Activated naive CD4-positive, alpha-beta T cell treated with anti-CD3 and anti-CD28 coated beads for 36 hours (primary cell): ENCODE measurements around the gene WDR12. TPM values are rescaled to one million over a fixed set of nuclear protein-coding genes. Genes with fewer than 3 reads are reported as not detected.
"Not testable (repeated sequence)": the region's sequence is repeated elsewhere in the genome, so short reads cannot be mapped to it uniquely, and the experiment has no call there.

Source experiments
- CTCF ChIA-PET: fragments of 350-600 bp; sonication (Branson Sonifier 250); formaldehyde crosslinking; loops from one replicate; lab custom pipeline; 2021; ENCODE audit warnings: antibody characterized with exemption; lab: Charles Lee
- DNase-seq: peaks from one replicate; pipeline ENCODE4 v3.0.0-alpha.2; 2020
- H3K27ac Mint-ChIP-seq: one replicate; pipeline ENCODE4 v1.8.0; 2021; ENCODE audit warnings: mild to moderate bottlenecking, mixed read lengths
- H3K27me3 Mint-ChIP-seq: one replicate; pipeline ENCODE4 v1.8.0; 2021; ENCODE audit warnings: low read depth, mixed read lengths
- H3K36me3 Mint-ChIP-seq: one replicate; pipeline ENCODE4 v1.8.0; 2021; ENCODE audit warnings: low read depth, mixed read lengths
- H3K4me1 Mint-ChIP-seq: one replicate; pipeline ENCODE4 v1.8.0; 2021; ENCODE audit warnings: low read depth, mixed read lengths
- H3K4me3 Mint-ChIP-seq: one replicate; pipeline ENCODE4 v1.8.0; 2021; ENCODE audit warnings: mild to moderate bottlenecking, moderate library complexity, mixed read lengths
- H3K9me3 Mint-ChIP-seq: one replicate; pipeline ENCODE4 v1.8.0; 2021; ENCODE audit warnings: mixed read lengths
- intact Hi-C: fragments of 100-400 bp; cut with micrococcal nuclease; formaldehyde crosslinking; loops from one replicate; pipeline ENCODE4 v1.15.1; 2023
- total RNA-seq, 2 experiments: library from RNA; stranded (reverse); gene quantifications; one replicate each; pipeline ENCODE4 v1.2.3, GENCODE V29; 2021

Gene WDR12
- 10 to 100 TPM; 83.0 to 98.3 TPM for total RNA-seq

DNA sequence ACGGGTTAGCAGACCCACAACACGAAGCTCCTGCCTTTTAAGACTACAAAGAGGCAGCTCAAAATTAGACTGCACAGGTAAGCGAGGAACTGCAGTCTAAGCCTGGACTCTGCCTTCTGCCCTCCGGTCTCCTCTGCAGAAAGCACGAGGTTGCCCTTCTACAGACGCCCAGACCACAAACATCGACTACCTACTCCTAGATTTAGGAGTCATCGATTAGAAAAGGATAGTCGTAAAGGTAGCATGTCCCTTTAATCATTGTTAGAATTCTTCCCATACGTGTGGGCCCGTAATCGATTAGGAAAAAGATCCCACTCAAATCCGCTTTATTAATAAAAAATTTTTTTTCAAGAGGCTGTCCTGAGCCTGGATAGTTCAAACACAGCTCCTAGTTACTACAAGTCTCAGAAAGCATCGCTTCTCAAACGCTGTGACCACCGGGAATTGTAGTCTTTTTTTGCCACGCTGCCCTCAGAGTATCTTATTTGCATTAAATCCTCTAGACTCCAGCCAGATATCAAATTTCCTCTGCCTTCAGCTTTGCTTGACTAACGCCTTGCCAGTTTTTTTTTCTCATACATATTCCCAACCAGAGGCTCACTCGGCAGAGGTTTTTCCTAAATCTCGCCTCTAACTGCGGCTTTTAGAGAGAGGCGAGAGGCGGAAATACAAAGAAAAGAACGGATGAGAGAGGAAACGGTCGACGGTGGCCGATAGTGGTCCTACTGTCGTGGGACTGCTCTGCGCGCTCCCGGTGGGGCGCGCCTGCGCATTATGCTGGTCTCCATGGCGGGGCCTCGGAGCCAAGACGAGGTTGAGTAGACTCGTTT is at the start of gene WDR12, which contains the start of gene CARF:
Gene WDR12, minus strand, starts transcription at position 162 of the 830 bp plus-strand sequence. CDS start 197 bp downstream, outside the sequence.
Gene CARF, plus strand, starts transcription at position 764 of the 830 bp plus-strand sequence. CDS start 29,628 bp downstream, outside the sequence.
- Mint-ChIP-seq H3K36me3 (peaks cover 5% of the 10 kb centered on the region), H3K4me1 (peaks cover 32% of the 10 kb centered on the region), H3K27me3 (no peaks in the 10 kb centered on the region), H3K9me3 (no peaks in the 10 kb centered on the region), H3K27ac (peak within 1 kb of the TSS; percentile 94), H3K4me3 (peak within 1 kb of the TSS; percentile 87)
- CTCF ChIA-PET: interaction anchor here (1.1 to 1.9 kb wide), 3 partner anchors 41 to 323 kb away, joined by 3 to 8 read pairs (median 4); no protein-coding TSS in a partner anchor
- peak; percentile 95 for DNase-seq
- intact Hi-C loops: loop anchor here (1.0 to 10.0 kb wide), 12 partner anchors 40 to 1129 kb away; partner anchors contain the start of genes ABI2, ALS2, BMPR2 and FAM117B

- Mint-ChIP-seq H3K27me3 (no peaks in the 10 kb centered on the region), H3K4me1 (no peaks in the 10 kb centered on the region), H3K36me3 (peaks cover 3% of the 10 kb centered on the region), H3K4me3 (no peak overlapping the region), H3K9me3 (no peaks in the 10 kb centered on the region), H3K27ac (no peak overlapping the region)
- DNase-seq: no peak
- CTCF ChIA-PET: no interaction called here
- intact Hi-C loops: no loop called here
Measured at GRCh38 chr2:202960524-202960923, 49.1 kb upstream of the WDR12 start.

DNA sequence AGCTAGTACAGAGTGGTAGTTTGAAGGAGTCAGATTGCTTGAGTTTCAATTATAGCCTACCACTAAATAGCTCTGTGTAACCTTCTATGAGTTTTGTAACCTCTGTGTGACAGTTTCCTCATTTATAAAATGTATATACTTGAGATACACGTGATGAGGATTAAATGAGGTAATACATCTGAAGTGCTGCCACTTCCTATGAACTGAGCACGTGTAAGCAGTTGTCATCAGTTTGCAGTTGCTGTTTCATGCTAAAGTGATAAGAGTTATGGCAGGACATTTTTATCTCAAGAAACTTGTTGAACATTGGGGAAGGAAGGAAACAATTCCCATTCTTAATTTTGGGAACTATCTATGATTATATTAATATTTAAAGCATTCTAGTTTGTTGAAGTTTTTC is 39.1 kb upstream of the WDR12 start:
- no peaks in the 10 kb centered on the region for H3K27me3 Mint-ChIP-seq
- no peak for DNase-seq
- H3K4me1 Mint-ChIP-seq: no peaks in the 10 kb centered on the region
- H3K36me3 Mint-ChIP-seq: peaks cover 19% of the 10 kb centered on the region
- H3K9me3 Mint-ChIP-seq: peaks cover 14% of the 10 kb centered on the region
- CTCF ChIA-PET: interaction anchor here (0.8 kb wide), 1 partner anchor 13 kb away, joined by 3 read pairs; no protein-coding TSS in a partner anchor
- H3K27ac Mint-ChIP-seq: no peak overlapping the region
- intact Hi-C loops: no loop called here
- no peak overlapping the region for H3K4me3 Mint-ChIP-seq

GRCh38 chr2:202949333-202949732 is 37.9 kb upstream of the WDR12 start:
- H3K36me3 Mint-ChIP-seq: peaks cover 29% of the 10 kb centered on the region

GRCh38 chr2:202945497-202945896 is 34.0 kb upstream of the WDR12 start:
- Mint-ChIP-seq H3K4me3 (no peak overlapping the region), H3K36me3 (peaks cover 30% of the 10 kb centered on the region), H3K9me3 (peaks cover 21% of the 10 kb centered on the region), H3K27me3 (no peaks in the 10 kb centered on the region), H3K27ac (no peak overlapping the region), H3K4me1 (no peaks in the 10 kb centered on the region)
- intact Hi-C loops: no loop called here
- no peak for DNase-seq
- CTCF ChIA-PET: no interaction called here

More at GRCh38 chr2:202949333-202949732, 37.9 kb upstream of the WDR12 start:
- H3K27ac Mint-ChIP-seq, intact Hi-C loops, H3K4me3 Mint-ChIP-seq, DNase-seq, H3K4me1 Mint-ChIP-seq, H3K27me3 Mint-ChIP-seq: not testable (repeated sequence)
- H3K9me3 Mint-ChIP-seq: peaks cover 21% of the 10 kb centered on the region
- CTCF ChIA-PET: interaction anchor here (0.6 kb wide), 1 partner anchor 43 kb away, joined by 4 read pairs; no protein-coding TSS in a partner anchor

GRCh38 chr2:202944816-202945215 is 33.3 kb upstream of the WDR12 start:
- Mint-ChIP-seq H3K36me3 (peaks cover 32% of the 10 kb centered on the region), H3K4me1 (no peaks in the 10 kb centered on the region), H3K27me3 (no peaks in the 10 kb centered on the region), H3K9me3 (peaks cover 21% of the 10 kb centered on the region), H3K4me3 (no peak overlapping the region), H3K27ac (no peak overlapping the region)
- no peak for DNase-seq
- intact Hi-C loops: no loop called here
- CTCF ChIA-PET: no interaction called here

GRCh38 chr2:202944408-202944807 is 32.9 kb upstream of the WDR12 start:
- CTCF ChIA-PET: no interaction called here
- DNase-seq: no peak
- Mint-ChIP-seq H3K4me3 (no peak overlapping the region), H3K9me3 (peaks cover 21% of the 10 kb centered on the region), H3K4me1 (no peaks in the 10 kb centered on the region), H3K36me3 (peaks cover 32% of the 10 kb centered on the region), H3K27me3 (no peaks in the 10 kb centered on the region), H3K27ac (no peak overlapping the region)
- intact Hi-C loops: no loop called here

- CTCF ChIA-PET: interaction anchor here (0.6 kb wide), 1 partner anchor 82 kb away, joined by 3 read pairs; no protein-coding TSS in a partner anchor
- Mint-ChIP-seq H3K36me3 (peaks cover 32% of the 10 kb centered on the region), H3K27ac (no peak overlapping the region), H3K4me1 (no peaks in the 10 kb centered on the region), H3K9me3 (peaks cover 11% of the 10 kb centered on the region), H3K4me3 (no peak overlapping the region), H3K27me3 (no peaks in the 10 kb centered on the region)
- intact Hi-C loops: no loop called here
- DNase-seq: no peak
Measured at GRCh38 chr2:202941771-202942170, 30.3 kb upstream of the WDR12 start.

DNA sequence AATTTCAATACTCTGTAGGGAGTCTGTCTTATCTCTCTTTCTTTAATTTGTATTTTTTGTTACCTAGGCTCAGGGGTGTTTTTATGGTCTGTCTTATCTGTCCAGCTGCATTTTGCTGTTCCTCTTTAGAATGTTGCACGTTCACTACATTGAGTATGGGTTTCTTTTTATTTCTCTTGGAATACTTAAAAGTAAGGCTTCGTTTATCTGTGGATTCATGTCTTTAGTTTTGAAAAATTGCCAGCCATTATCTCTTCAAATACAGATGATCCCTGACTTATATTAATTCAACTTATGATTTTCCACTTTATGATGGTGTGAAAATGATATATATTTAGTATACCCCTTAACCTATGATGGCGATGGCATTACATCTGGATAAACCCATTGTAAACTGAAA is 27.5 kb upstream of the WDR12 start:
- no peaks in the 10 kb centered on the region for H3K9me3 Mint-ChIP-seq
- H3K27ac Mint-ChIP-seq: no peak overlapping the region
- no peak overlapping the region for H3K4me3 Mint-ChIP-seq
- no peak for DNase-seq
- H3K27me3 Mint-ChIP-seq: no peaks in the 10 kb centered on the region
- CTCF ChIA-PET: no interaction called here
- intact Hi-C loops: no loop called here
- no peaks in the 10 kb centered on the region for H3K4me1 Mint-ChIP-seq
- peaks cover 11% of the 10 kb centered on the region for H3K36me3 Mint-ChIP-seq

DNA sequence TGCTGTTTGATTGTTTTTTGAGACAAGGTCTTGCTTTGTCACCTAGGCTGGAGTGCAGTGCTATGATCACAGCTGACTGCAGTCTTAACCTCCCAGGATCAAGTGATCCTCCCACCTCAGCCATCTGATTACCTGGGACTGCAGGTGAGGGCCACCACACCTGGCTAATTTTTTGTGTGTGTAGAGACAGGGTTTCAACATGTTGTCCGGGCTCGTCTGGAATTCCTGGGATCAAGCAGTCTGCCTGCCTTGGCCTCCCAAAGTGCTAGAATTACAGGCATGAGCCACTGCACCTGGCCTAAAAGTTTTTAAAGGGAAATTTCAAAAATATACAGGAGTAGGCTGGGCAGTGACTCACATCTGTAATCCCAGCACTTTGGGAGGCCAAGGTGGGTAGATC is 23.0 kb upstream of the WDR12 start:
- CTCF ChIA-PET: no interaction called here
- Mint-ChIP-seq H3K4me3 (no peak overlapping the region), H3K27me3 (no peaks in the 10 kb centered on the region), H3K9me3 (no peaks in the 10 kb centered on the region), H3K27ac (no peak overlapping the region), H3K4me1 (no peaks in the 10 kb centered on the region), H3K36me3 (peaks cover 16% of the 10 kb centered on the region)
- intact Hi-C loops: no loop called here
- DNase-seq: no peak

DNA sequence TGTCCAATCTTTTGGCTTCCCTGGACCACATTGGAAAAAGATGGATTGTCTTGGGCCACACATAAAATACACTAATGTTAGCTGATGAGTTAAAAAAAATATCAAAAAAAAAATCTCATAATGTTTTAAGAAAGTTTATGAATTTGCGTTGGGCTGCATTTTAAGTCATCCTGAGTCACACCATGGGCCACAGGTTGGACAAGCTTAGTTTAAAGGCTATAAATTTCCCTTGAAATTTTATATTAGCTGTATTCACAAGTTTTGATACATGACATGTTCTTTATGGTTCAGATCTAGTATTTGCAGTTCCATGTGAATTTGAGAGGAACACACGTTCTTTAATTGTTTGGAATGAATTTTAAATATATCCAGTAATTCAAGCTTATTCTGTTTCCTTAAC is 22.5 kb upstream of the WDR12 start:
- H3K4me1 Mint-ChIP-seq: no peaks in the 10 kb centered on the region
- H3K4me3 Mint-ChIP-seq: no peak overlapping the region
- H3K27me3 Mint-ChIP-seq: no peaks in the 10 kb centered on the region
- intact Hi-C loops: no loop called here
- DNase-seq: no peak
- H3K9me3 Mint-ChIP-seq: no peaks in the 10 kb centered on the region
- peaks cover 15% of the 10 kb centered on the region for H3K36me3 Mint-ChIP-seq
- CTCF ChIA-PET: interaction anchor here (0.7 kb wide), 1 partner anchor 881 kb away, joined by 4 read pairs; no protein-coding TSS in a partner anchor
- H3K27ac Mint-ChIP-seq: no peak overlapping the region

- CTCF ChIA-PET: interaction anchor here (0.6 to 0.8 kb wide), 2 partner anchors 11 to 334 kb away, joined by 3 read pairs; no protein-coding TSS in a partner anchor
Measured at GRCh38 chr2:202933139-202933510, 21.7 kb upstream of the WDR12 start.

More at GRCh38 chr2:202933139-202933510, 21.7 kb upstream of the WDR12 start:
- Mint-ChIP-seq H3K9me3 (no peaks in the 10 kb centered on the region), H3K27ac (no peak overlapping the region), H3K27me3 (no peaks in the 10 kb centered on the region), H3K36me3 (peaks cover 13% of the 10 kb centered on the region), H3K4me1 (no peaks in the 10 kb centered on the region), H3K4me3 (no peak overlapping the region)
- no peak for DNase-seq
- intact Hi-C loops: no loop called here
